Fibroblast of the aortic adventitia (primary cell): ENCODE measurements around the gene PEX14. TPM values are rescaled to one million over a fixed set of nuclear protein-coding genes. Genes with fewer than 3 reads are reported as not detected.

Source experiments
- DNase-seq: peaks from one replicate; pipeline ENCODE4 v3.0.0-alpha.2; 2010; ENCODE audit warnings: low read depth
- H3K4me3 ChIP-seq: 2 replicates; pipeline ENCODE4 v1.5.1; 2011; ENCODE audit warnings: low read depth, mild to moderate bottlenecking, control low read depth, low read length, moderate library complexity
- total RNA-seq: library from RNA; depleted of rRNA; stranded (reverse); fragments of >200 nt; gene quantifications from 2 replicates; pipeline ENCODE4 v1.2.3, GENCODE V29; 2012; ENCODE audit warnings: low replicate concordance
- TF ChIP-seq, protein P1 (sequence below): IDR thresholded peaks from 2 replicates; pipeline ENCODE4 v1.5.1; 2011; ENCODE audit warnings: mild to moderate bottlenecking, low read length, control low read depth, inconsistent platforms; ENCODE audit not compliant: insufficient read depth

Gene PEX14
- total RNA-seq, 1 donor, result 12.2 TPM

DNA sequence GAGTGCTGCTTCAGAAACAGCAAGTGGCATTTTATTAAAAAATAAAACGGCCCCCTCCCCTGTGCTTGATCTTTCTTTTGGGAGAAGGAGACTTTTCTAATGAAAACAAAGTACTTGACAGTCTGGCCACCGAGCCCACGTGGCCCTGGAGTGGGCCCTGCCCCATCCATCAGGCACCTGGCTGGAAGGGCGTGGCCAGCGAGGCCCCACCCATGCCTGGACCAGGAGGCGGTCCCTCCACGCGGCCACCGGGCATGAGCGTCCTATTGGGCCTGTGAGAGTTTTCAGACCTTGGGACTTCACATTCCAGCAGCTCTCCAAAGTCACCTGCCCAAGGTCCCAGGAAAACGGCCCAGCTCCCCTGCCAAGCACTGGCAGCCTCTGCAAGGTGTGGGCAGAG lies 177.0 kb downstream of the PEX14 start:
- TF ChIP-seq, protein P1, sequence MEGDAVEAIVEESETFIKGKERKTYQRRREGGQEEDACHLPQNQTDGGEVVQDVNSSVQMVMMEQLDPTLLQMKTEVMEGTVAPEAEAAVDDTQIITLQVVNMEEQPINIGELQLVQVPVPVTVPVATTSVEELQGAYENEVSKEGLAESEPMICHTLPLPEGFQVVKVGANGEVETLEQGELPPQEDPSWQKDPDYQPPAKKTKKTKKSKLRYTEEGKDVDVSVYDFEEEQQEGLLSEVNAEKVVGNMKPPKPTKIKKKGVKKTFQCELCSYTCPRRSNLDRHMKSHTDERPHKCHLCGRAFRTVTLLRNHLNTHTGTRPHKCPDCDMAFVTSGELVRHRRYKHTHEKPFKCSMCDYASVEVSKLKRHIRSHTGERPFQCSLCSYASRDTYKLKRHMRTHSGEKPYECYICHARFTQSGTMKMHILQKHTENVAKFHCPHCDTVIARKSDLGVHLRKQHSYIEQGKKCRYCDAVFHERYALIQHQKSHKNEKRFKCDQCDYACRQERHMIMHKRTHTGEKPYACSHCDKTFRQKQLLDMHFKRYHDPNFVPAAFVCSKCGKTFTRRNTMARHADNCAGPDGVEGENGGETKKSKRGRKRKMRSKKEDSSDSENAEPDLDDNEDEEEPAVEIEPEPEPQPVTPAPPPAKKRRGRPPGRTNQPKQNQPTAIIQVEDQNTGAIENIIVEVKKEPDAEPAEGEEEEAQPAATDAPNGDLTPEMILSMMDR, result no peak
- no peak for DNase-seq
- H3K4me3 ChIP-seq, result no peak overlapping the region

DNA sequence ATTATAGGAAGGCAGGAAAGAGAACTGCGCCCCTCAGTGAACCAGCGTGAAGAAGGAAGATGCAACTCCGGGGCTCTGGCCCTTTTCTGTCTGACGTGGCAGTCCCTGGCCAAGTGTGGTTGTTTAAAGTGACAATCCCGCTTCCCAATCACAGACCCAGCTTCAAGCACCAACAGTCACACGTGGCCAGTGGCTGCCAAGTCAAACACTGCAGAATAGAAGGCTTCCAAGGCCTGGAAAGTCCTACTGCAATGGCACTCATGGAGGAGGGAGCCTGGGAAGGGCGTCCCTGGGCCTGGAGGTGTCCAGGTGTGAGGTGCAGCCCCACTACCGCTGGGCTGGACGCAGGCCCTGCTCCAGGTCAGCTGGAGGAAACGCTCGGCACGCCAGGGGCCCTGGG lies 177.9 kb downstream of the PEX14 start:
- TF ChIP-seq, protein P1, result no peak
- H3K4me3 ChIP-seq, result no peak overlapping the region
- DNase-seq, result no peak

DNA sequence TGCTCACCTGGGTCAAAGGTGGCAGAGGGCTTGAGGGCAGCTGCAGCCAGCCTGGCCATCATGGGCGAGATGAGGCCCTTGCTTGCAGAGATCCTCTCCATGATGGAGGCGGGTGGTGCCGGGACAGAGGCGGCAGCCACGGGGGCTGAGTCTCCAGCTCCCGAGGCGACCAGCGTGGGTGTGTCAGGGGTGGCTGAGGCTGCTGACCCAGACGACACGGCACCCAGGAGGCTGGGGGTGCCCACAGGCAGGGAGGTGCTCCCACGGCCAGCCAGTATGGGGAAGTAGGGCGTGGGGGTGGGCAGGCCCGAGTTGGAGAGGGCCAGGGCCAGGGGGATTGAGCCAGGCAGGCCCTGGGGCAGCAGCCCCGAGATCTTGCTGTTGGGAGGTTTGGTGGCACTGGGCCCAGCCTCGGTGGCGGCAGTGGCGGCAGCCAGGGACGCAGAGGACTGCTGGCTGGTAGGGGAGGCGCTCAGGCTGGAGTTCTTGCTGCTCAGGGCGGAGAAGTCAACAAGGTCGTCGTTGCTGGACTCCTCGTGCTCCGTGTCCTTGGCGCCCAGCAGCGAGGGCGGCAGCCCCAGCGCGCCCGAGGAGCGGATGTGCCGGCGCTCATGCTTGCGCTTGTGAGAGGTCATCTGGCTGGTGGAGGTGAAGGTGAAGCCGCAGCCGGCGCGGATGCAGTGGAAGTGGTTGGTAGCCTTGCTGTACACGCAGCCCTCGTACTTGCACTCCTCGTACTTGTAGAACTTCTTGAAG lies 178.8 kb downstream of the PEX14 start:
- no peak for DNase-seq
- TF ChIP-seq, protein P1, result no peak
- H3K4me3 ChIP-seq, result no peak overlapping the region

DNA sequence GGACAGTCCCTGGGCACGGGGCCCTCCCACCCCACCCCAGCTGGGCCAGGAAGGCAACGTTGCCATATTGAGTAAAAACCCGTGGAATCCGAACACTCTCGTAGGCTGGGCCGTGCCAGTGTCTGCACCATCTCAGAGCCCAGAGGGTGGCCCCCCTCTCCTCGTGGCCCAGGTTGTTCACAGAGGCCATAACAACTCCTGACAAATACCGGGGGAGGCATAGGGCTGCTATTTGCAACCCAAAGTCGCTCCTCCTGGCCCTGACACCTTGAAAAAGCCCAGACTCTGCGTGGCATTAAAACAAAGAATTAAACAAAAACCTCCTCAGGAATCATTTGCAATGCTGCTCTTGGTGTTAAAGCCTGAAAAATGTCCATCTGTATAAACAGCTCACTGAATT lies 180.3 kb downstream of the PEX14 start:
- H3K4me3 ChIP-seq, result no peak overlapping the region
- no peak for DNase-seq
- TF ChIP-seq, protein P1, result no peak

DNA sequence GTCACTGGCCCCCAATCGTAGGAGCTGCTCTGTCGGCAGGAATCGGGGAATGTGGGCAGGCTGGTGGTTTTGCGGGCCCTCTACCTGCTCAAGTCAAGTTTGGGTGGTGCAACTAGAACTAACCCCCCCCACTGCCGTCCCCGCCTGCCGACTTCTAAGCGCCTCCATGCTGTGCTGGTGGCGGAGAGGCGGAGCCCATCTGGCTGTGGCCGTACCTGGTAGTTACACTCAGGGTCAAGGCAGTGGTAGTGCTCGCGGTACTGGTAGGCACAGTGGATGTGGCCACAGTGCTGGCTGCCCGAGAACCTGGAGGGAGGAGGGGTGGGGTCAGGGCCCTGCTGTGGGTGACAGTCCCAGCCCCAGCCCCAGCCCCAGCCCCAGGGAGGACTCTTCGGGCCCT lies 181.7 kb downstream of the PEX14 start:
- TF ChIP-seq, protein P1, result no peak
- DNase-seq, result no peak
- no peak overlapping the region for H3K4me3 ChIP-seq

DNA sequence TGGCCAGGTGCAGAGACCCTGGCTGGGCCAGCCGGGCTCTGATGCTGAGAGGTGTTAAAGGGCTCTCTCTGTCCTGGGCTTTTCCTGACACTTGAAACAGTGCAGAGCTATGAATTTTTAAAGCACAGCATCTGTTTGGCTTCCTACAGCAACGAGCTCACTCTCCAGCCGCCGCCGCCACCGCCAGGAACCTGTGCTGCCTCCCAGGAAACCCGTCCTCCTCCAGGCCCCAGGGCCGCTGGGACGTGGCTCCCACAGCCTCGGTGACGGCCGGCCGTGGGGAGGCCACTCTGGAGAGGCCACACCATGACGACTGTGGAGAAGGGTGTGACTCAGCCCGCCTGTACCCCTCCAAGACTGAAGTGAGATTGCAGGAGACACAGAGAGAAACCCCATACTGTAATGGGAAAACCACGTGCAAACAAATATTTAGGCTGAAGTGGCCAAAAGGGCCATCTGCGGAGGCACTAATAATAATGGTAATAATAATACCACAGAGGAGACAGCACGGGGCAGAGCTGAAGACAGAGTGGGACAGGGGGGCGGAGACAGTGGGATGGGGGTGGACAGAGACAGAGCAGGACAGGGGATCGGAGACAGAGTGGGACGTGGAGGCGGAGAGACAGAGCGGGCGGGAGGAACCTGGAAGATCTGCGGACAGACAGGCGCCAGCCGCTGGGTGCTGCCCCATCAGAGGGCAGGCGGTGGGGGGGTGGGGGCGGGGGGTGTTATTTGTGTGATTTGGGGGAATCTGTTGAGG lies 182.5 kb downstream of the PEX14 start:
- no peak overlapping the region for H3K4me3 ChIP-seq
- TF ChIP-seq, protein P1, result no peak
- no peak for DNase-seq
